Heart left ventricle (tissue), 16 donors: ENCODE results near the gene RPL7A. TPM values are rescaled to one million over a fixed set of nuclear protein-coding genes. Genes with fewer than 3 reads are reported as not detected.

ENCODE experiments used
- ATAC-seq, 4 donors: fragments of 200-7000 bp; cut with Tn5 transposase; one replicate each; pipeline ENCODE4 v1.9.1; 2020 to 2022; ENCODE audit warnings: moderate library complexity in 4 of 4, mild to moderate bottlenecking in 3 of 4, moderate number of reproducible peaks in 1 of 4
- DNase-seq, 5 donors: peaks; one replicate each; pipeline ENCODE4 v3.0.0-alpha.2; 2020
- H3K27ac ChIP-seq, 12 donors: fragments of 200-600 bp; sonication (generic) in 4 of 12; one replicate each; pipeline versions ENCODE4 v1.5.0 to v1.8.0; 2016 to 2022; ENCODE audit warnings: mild to moderate bottlenecking in 2 of 12
- H3K27me3 ChIP-seq, 9 donors: fragments of 200-600 bp; sonication (generic) in 2 of 9; one replicate each; pipeline versions ENCODE4 v1.5.1 to v1.8.0; 2016 to 2022; ENCODE audit warnings: mild to moderate bottlenecking in 3 of 9
- H3K36me3 ChIP-seq, 9 donors: fragments of 200-600 bp; sonication (generic) in 2 of 9; one replicate each; pipeline versions ENCODE4 v1.5.0 to v1.8.0; 2018 to 2022; ENCODE audit warnings: mild to moderate bottlenecking in 2 of 9
- H3K4me1 ChIP-seq, 12 donors: fragments of 200-600 bp; sonication (generic) in 4 of 12; one replicate each; pipeline versions ENCODE4 v1.5.0 to v1.8.0; 2016 to 2022; ENCODE audit warnings: mild to moderate bottlenecking in 3 of 12
- H3K4me3 ChIP-seq, 12 donors: fragments of 200-600 bp; sonication (generic) in 4 of 12; one replicate each; pipeline versions ENCODE4 v1.5.0 to v1.8.0; 2017 to 2022; ENCODE audit warnings: mild to moderate bottlenecking in 9 of 12, moderate library complexity in 4 of 12
- H3K9me3 ChIP-seq, 12 donors: fragments of 200-600 bp; sonication (generic) in 4 of 12; one replicate each; pipeline versions ENCODE4 v1.5.0 to v1.8.0; 2016 to 2022; ENCODE audit warnings: mild to moderate bottlenecking in 1 of 12
- POLR2A ChIP-seq, 2 donors: fragments of 450-650 bp; IDR thresholded peaks; one replicate each; pipeline ENCODE4 v1.6.1; 2017; ENCODE audit warnings: antibody characterized with exemption in 2 of 2, mild to moderate bottlenecking in 2 of 2, moderate library complexity in 2 of 2
- WGBS, 4 donors: extraction: QIAGEN DNeasy Blood & Tissue Kit in 2 of 4; methylation state at CpG; one replicate each; pipeline versions ENCODE4 v1.1.5 to v1.1.7; 2013 to 2018; 5-methylcytosine and 5-hydroxymethylcytosine counted together
- intact Hi-C, 10 donors: fragments of 100-400 bp; cut with DNase I; formaldehyde crosslinking; loops; one replicate each; pipeline versions ENCODE4 v1.11.1 to v1.14.2; 2022
- polyA plus RNA-seq, 2 donors: library from polyadenylated mRNA; stranded (reverse); fragments of 200-250 nt; gene quantifications; one replicate each; pipeline ENCODE4 v1.2.3, GENCODE V29; 2013
- total RNA-seq, 9 donors: library from RNA; depleted of rRNA in 2 of 9; stranded (reverse); fragments of >200 nt in 2 of 9; fragmentation: NEBNext Ultra II Directional in 3 of 9; extraction: Animal tissue kit (Norgen Biotek cat#: 25700) in 3 of 9; gene quantifications; one replicate each; pipeline versions ENCODE4 v1.1.0 to v1.2.4, GENCODE V29; 2016 to 2023
- TF ChIP-seq, protein P1 (sequence below), 12 donors: fragments of 200-600 bp; sonication (generic) in 4 of 12; IDR thresholded peaks; one replicate each; pipeline versions ENCODE4 v1.5.0 to v1.8.0; 2018 to 2022; ENCODE audit warnings: antibody characterized with exemption in 12 of 12, mild to moderate bottlenecking in 5 of 12
- donor health status: ischemic (EF 13 %, LVEDD 7.1; RV severe dilation, severe dysfunction).
- donor health status: healthy with polysubstance abuse.
- donor health status: DM: no; HTN: yes; CAD: no.
- donor health status: DM: no; HTN: no; CAD: no.
- donor health status: ischemic (EF 25% LVEDD 6.9; RV normal size, moderate dysfunction).
- donor health status: ischemic (EF 25% LVEDD 5.7; RV mildly dilated, moderate dysfunction).
- donor health status: healthy.
- donor health status: DM: yes; HTN: yes; CAD: no.
- donor health status: ischemic (EF 35%, LVEDD 5.7; RV mildly dilated, moderate dysfunction).
- donor health status: nonischemic (EF 11% LVEDD 7.7; RV severe dilation, severe dysfunction).
- donor health status: DM: yes; HTN: yes; CAD: no.
- donor health status: PGD.
- donor health status: ischemic (EF 29% LVEDD 5.4; RV normal size, mild dysfunction).
- donor health status: nonischemic (EF 23%, LVEDD 6.1; RV moderate dilation, normal function).

Gene RPL7A
- total and polyA plus RNA-seq, 11 donors, result 845 to 2,727 (median 1,045) TPM

DNA sequence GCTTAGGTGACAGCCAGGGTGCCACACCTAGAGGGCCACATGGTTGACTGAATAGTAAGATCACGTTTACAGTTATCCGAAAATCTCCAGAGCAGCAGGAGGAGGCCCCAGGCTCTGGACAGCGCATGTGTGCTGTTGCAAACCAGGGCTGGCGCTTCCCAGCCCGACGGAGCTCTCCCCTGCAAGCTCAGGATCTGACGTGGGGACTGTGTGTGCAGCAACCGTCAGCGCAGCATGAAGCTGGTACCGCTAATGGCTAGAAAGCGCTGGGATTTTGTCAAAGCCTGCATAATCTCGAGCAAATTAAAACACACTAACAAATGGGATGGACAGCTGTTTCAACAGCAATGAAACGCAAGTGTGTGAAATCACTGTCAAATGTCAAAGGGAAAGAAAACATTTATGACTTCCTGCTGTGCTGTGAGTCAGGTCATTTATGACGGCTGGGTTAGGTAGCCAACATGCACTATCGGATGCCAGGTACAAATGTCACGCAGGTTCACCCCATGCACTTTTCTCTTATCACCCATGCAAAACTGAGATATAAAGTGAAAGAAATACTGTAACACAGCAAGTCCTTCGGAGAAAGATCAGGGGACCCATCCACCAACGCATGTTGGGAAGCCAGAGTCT lies 20.3 kb downstream of the RPL7A start:
- intact Hi-C loops, result no loop called here
- Histone ChIP-seq H3K27me3 (no peaks in the 10 kb centered on the region), H3K36me3 (peaks cover 0 to 87% (median 55%) of the 10 kb centered on the region in 9 donors), H3K9me3 (no peaks in the 10 kb centered on the region), H3K27ac (no peak overlapping the region), H3K4me1 (peaks cover 3 to 66% (median 57%) of the 10 kb centered on the region in 12 donors), H3K4me3 (no peak overlapping the region)
- 56 to 77% (median 68%) methylated on average over 18 of the region's 18 CpGs for WGBS, 4 donors
- no peak for DNase-seq
- ATAC-seq, result peak in 1 of 4 donors; percentile 23
- no peak for TF ChIP-seq POLR2A (IDR thresholded peaks at IDR 0.05)
- TF ChIP-seq, protein P1, sequence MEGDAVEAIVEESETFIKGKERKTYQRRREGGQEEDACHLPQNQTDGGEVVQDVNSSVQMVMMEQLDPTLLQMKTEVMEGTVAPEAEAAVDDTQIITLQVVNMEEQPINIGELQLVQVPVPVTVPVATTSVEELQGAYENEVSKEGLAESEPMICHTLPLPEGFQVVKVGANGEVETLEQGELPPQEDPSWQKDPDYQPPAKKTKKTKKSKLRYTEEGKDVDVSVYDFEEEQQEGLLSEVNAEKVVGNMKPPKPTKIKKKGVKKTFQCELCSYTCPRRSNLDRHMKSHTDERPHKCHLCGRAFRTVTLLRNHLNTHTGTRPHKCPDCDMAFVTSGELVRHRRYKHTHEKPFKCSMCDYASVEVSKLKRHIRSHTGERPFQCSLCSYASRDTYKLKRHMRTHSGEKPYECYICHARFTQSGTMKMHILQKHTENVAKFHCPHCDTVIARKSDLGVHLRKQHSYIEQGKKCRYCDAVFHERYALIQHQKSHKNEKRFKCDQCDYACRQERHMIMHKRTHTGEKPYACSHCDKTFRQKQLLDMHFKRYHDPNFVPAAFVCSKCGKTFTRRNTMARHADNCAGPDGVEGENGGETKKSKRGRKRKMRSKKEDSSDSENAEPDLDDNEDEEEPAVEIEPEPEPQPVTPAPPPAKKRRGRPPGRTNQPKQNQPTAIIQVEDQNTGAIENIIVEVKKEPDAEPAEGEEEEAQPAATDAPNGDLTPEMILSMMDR (IDR thresholded peaks at IDR 0.05), result no peak

DNA sequence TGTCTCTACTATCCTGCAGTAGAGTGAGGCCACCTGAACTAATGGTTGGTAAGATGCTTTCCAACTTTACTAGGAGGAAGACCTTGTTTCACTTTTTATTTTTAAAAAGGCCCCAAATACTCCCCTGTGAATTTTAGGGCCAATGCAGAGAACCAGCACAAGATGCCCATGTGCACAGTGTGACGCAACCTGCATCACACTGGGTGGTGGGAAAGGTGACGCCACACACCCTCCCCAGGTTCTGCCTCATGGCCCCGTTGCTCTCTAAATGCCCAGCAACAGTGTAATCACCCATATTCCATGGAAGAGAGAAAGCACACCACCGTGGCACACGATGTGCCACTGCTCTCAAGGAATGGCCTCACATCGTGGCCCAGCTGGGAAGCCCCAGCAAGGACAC lies 21.4 kb downstream of the RPL7A start:
- TF ChIP-seq, protein P1 (IDR thresholded peaks at IDR 0.05), result no peak
- no peak for TF ChIP-seq POLR2A (IDR thresholded peaks at IDR 0.05)
- H3K4me3 ChIP-seq, result no peak overlapping the region
- intact Hi-C loops, result no loop called here
- WGBS, 4 donors, result 81 to 88% (median 83%) methylated on average over 6 of the region's 6 CpGs
- ATAC-seq, result no peak
- no peaks in the 10 kb centered on the region for H3K27me3 ChIP-seq
- peaks cover 3 to 74% (median 66%) of the 10 kb centered on the region in 12 donors for H3K4me1 ChIP-seq
- DNase-seq, result no peak
- peak overlapping the region in 1 of 12 donors; percentile 78 for H3K27ac ChIP-seq
- H3K36me3 ChIP-seq, result peaks cover 0 to 79% (median 45%) of the 10 kb centered on the region in 9 donors
- no peaks in the 10 kb centered on the region for H3K9me3 ChIP-seq

DNA sequence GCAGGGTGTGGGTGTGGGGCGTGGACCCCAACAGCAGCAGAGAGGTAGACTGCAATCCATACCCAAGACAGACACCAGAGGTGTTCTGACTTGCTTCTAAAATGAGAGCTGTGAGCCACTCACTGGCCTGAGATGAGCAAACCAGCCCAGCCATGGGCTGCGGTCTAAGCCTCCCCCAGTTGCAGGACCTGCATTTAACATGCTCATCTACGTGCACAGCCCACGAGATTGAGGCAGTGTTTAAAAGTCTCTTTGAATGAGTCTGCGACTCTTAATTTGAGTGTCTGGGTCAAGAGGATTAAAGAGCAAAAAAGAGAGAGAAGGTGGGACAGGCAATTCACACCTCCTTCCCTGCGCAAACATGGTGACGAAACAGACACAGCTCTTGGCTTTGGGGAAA lies 21.9 kb downstream of the RPL7A start:
- Histone ChIP-seq H3K4me1 (peaks cover 3 to 80% (median 71%) of the 10 kb centered on the region in 12 donors), H3K9me3 (no peaks in the 10 kb centered on the region), H3K27me3 (no peaks in the 10 kb centered on the region), H3K27ac (peak overlapping the region in 1 of 12 donors; percentile 78), H3K4me3 (no peak overlapping the region), H3K36me3 (peaks cover 0 to 74% (median 41%) of the 10 kb centered on the region in 9 donors)
- ATAC-seq (no peak), DNase-seq (no peak)
- intact Hi-C loops, result no loop called here
- TF ChIP-seq, protein P1 (IDR thresholded peaks at IDR 0.05), result no peak
- TF ChIP-seq POLR2A (IDR thresholded peaks at IDR 0.05), result no peak
- WGBS, 4 donors, result 81 to 86% (median 84%) methylated on average over 7 of the region's 7 CpGs

DNA sequence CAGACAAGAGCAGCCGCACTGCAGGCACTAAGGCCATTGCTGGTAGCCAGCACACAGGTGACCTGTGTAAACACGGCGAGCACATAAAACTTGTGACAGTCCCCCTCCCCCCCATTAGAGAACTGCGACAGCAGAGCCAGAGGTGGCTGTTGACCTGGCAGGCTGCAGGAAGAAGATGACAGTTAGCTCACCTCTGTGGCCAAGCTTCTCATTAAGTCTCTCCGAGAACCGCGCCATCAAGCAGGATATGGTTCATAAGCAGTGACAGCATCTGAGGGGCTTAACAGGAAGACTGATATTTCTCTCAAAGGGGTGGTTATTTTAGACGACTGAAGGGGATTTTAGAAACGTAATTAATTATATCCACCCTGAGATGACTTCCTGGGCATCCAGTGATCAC lies 22.7 kb downstream of the RPL7A start:
- peaks cover 3 to 85% (median 71%) of the 10 kb centered on the region in 12 donors for H3K4me1 ChIP-seq
- H3K9me3 ChIP-seq, result no peaks in the 10 kb centered on the region
- TF ChIP-seq POLR2A (IDR thresholded peaks at IDR 0.05), result no peak
- TF ChIP-seq, protein P1 (IDR thresholded peaks at IDR 0.05), result no peak
- DNase-seq, result no peak
- peak overlapping the region in 1 of 12 donors; percentile 78 for H3K27ac ChIP-seq
- ATAC-seq, result no peak
- no peaks in the 10 kb centered on the region for H3K27me3 ChIP-seq
- intact Hi-C loops, result no loop called here
- peak overlapping the region in 1 of 12 donors; percentile 23 for H3K4me3 ChIP-seq
- 66 to 81% (median 71%) methylated on average over 8 to 9 of the region's 9 CpGs for WGBS, 4 donors
- H3K36me3 ChIP-seq, result peaks cover 0 to 66% (median 33%) of the 10 kb centered on the region in 9 donors
